ENCODE data around the gene RBM14.
"Not testable (repeated sequence)": the region's sequence is repeated elsewhere in the genome, so short reads cannot be mapped to it uniquely, and the experiment has no call there.

RBM14 gene

GRCh38 chr11:66637557-66638176 is 21.2 kb downstream of the RBM14 start:
- DNase-seq = no peak

GRCh38 chr11:66638177-66639065 is 22.0 kb downstream of the RBM14 start, which contains the start of gene RBM4:
TSS of gene RBM4 (plus strand) at chr11:66638703. CDS start at chr11:66639712, 1,009 bp downstream.
- DNase-seq = peak; percentile 80 to 100 (median 94)

GRCh38 chr11:66639066-66639813 is 22.8 kb downstream of the RBM14 start:
- peak in 2 of 5 experiments; percentile 43 to 62 for DNase-seq

GRCh38 chr11:66639814-66640340 is 23.4 kb downstream of the RBM14 start:
- DNase-seq = not testable (repeated sequence)

- no peak for DNase-seq
Observed at GRCh38 chr11:66641834-66642233, 25.4 kb downstream of the RBM14 start.

- DNase-seq = no peak
Observed at GRCh38 chr11:66643745-66644437, 27.5 kb downstream of the RBM14 start.

GRCh38 chr11:66646828-66647227 is 30.4 kb downstream of the RBM14 start:
- no peak for DNase-seq

GRCh38 chr11:66649903-66650302 is 33.5 kb downstream of the RBM14 start:
- DNase-seq = no peak

GRCh38 chr11:66651016-66651415 is 34.6 kb downstream of the RBM14 start:
- DNase-seq = no peak

GRCh38 chr11:66652651-66653050 is 36.2 kb downstream of the RBM14 start:
- no peak for DNase-seq

- DNase-seq = no peak
Observed at GRCh38 chr11:66653123-66653522, 36.7 kb downstream of the RBM14 start.

- DNase-seq = no peak
Observed at GRCh38 chr11:66659763-66660162, 43.3 kb downstream of the RBM14 start.

GRCh38 chr11:66663741-66664296 is 47.4 kb downstream of the RBM14 start:
- no peak for DNase-seq

- no peak for DNase-seq
Observed at GRCh38 chr11:66665369-66665768, 48.9 kb downstream of the RBM14 start.

GRCh38 chr11:66670816-66671215 is 54.4 kb downstream of the RBM14 start:
- no peak for DNase-seq

- DNase-seq = no peak
Observed at GRCh38 chr11:66674964-66675602, 58.7 kb downstream of the RBM14 start.

GRCh38 chr11:66676282-66676919 is 60.0 kb downstream of the RBM14 start:
- no peak for DNase-seq

Measured in T-helper 2 cell (primary cell).